ENCODE measurements around the gene IL11RA.

The IL11RA gene

GRCh38 chr9:34655394-34655793 is 3.4 kb downstream of the IL11RA start:
- no peak for DNase-seq

DNA sequence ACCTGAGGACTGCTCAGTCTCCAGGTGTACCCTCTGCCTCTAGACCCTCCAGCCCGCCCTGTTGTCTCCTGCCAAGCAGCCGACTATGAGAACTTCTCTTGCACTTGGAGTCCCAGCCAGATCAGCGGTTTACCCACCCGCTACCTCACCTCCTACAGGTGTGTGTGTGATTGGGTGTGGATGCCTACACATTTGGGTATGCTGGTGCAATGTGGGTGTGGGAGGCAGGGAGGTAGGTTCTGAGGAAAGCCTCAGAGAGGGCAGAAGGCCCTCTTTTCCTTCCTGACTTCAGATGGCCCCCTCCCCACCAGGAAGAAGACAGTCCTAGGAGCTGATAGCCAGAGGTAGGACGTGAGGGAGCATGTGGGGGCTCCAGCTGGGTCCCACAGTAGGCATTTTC is 5.0 kb downstream of the IL11RA start:
- DNase-seq: no peak

- no peak for DNase-seq
Measured at GRCh38 chr9:34658461-34658860, 6.5 kb downstream of the IL11RA start.

- no peak for DNase-seq
Measured at GRCh38 chr9:34659592-34660253, 7.7 kb downstream of the IL11RA start.

DNA sequence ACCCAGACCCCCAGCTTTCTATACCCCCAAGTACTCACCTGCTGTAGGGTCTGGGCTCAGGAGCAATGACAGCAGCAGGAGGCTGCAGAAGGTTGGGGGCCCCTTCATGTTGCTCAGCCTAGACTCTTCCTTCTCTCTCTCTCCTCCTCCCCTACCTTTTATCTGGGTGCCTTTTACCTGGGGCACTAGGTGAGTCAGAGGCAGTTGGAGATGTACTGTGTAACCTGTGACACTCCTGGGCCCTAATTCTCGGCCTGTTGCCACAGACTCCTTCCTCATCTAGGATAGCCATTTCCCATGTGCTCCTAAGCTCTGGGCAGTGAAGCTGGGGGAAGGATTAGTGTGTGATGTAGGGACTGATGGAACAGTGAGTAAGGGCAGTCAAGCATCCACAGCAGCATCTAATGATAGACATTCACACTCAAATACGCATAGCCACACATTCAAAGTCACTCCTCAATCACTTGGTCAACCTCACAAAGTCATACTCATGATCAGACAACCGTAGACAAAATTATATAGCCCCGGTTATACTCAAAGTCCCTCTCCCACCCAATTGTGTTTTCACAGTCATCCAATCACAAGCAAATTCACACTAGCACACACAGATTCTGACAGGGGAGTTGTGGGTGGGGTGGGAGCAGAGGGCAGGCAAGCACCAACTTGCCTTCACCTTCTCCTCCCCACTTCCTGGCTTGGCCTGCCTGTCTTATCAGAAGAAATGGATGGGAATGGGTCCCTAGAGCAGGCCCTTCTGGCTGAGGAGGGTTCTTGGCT is 10.7 kb downstream of the IL11RA start, which contains the start of gene CCL27:
Gene CCL27 (minus strand): TSS at position 132 of the 777 bp plus-strand sequence. CDS start 24 bp downstream, at position 108.
- no peak for DNase-seq

DNA sequence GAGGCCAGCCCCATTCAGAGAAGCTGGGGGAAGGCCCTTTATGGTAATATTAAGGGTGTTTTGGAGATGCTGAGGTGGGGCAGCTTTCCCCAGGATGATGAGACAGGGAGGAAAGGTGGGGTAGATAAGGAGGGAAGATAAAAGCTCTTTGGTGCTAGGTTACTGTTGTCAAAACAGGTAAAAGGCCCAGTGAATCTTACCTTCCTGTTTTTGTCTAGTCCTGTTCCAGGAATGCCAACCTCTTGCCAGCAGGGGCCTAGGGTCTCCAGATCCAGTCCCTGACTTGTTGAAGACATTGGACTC is 11.3 kb downstream of the IL11RA start:
- no peak for DNase-seq

GRCh38 chr9:34664281-34665066 is 12.5 kb downstream of the IL11RA start:
- peak; percentile 9 to 18 for DNase-seq

DNA sequence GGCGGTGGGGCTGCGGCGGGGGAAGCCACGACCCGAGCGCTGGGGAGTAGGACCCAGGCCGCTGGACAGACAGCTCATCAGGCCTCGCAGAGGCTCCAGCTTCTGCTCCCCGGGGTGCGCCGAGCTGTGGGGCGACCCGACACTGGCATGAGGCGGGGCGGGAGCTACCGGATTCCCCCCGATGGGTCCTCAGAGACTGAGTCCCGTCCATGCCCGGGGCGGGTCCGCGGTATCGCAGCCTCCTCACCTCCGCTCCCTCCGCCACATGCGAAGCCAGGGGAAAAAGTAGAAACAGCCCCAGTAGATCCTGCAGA is 13.0 kb downstream of the IL11RA start:
- DNase-seq: no peak

- peak; percentile 51 to 85 for DNase-seq
Measured at GRCh38 chr9:34665381-34666250, 13.6 kb downstream of the IL11RA start.

- no peak for DNase-seq
Measured at GRCh38 chr9:34669809-34670562, 18.0 kb downstream of the IL11RA start.

DNA sequence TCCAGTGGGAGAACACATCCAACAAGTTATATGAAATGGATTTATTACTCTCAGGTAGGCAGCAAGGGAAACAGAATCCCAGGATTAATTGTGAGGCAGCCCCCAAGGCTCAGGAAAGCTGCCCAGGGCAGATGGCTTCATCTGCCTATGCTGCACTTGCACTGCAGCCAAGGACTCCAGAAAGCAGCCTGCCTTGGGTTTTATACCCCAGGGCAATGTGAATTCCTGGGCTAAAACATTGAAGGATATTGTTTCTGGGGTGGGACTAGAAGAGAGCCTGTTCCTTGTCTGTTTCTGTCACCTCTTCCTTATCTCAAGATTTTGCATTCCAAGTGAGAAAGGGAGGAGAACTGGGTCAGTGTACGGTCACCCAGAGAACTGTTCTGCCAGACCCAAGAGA is 19.3 kb downstream of the IL11RA start:
- DNase-seq: no peak

GRCh38 chr9:34674440-34674839 is 22.5 kb downstream of the IL11RA start:
- DNase-seq: no peak

- DNase-seq: peak; percentile 74 to 81
Measured at GRCh38 chr9:34675048-34675714, 23.2 kb downstream of the IL11RA start.

DNA sequence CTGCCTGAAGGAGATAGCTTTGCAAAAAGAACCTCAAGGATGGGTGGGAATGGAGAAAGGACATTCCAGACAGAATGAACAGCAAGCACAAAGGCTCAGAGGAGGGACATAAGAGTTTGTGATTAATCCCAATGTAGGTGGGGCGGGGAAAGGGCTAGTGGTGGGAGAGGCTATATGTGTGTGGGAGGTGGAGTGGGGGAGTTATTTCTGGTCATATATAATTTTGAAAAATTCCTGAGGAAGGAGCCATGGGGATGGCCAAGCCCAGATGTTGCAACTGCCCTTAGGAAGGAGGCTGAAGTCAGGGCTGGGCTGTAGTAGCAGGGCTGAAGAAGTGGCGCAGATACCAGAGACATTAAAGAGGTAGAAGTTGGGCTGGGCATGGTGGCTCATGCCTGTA is 23.9 kb downstream of the IL11RA start:
- no peak for DNase-seq

- DNase-seq: no peak
Measured at GRCh38 chr9:34684145-34684544, 32.2 kb downstream of the IL11RA start.

GRCh38 chr9:34684816-34685215 is 32.8 kb downstream of the IL11RA start:
- DNase-seq: no peak

- DNase-seq: no peak
Measured at GRCh38 chr9:34685591-34685990, 33.6 kb downstream of the IL11RA start.

- peak in 1 of 2 experiments; percentile 18 for DNase-seq
Measured at GRCh38 chr9:34686231-34686630, 34.2 kb downstream of the IL11RA start.

DNA sequence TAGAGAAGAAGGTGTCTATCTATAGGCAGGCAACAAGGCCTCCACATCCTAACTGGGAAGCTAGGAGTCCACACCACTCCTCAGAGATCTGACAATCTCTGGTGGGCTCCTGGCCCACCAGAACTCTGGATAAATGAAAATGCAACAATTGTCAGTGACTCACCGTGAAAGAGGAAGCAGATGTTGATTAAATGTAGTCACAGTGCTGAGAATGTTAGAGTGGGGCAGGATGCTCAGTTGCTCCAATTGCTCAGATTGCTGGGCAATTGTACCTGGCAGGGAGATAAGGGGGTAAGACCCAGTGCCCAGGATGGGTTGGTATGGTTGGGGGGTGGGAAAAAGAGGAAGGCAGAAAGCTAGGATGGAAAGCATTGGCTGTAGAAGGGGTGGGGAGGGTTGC is 34.7 kb downstream of the IL11RA start:
- DNase-seq: no peak

GRCh38 chr9:34687276-34688030 is 35.5 kb downstream of the IL11RA start:
- no peak for DNase-seq
